ENCODE results near the gene CYP1B1.

The CYP1B1 gene

DNA sequence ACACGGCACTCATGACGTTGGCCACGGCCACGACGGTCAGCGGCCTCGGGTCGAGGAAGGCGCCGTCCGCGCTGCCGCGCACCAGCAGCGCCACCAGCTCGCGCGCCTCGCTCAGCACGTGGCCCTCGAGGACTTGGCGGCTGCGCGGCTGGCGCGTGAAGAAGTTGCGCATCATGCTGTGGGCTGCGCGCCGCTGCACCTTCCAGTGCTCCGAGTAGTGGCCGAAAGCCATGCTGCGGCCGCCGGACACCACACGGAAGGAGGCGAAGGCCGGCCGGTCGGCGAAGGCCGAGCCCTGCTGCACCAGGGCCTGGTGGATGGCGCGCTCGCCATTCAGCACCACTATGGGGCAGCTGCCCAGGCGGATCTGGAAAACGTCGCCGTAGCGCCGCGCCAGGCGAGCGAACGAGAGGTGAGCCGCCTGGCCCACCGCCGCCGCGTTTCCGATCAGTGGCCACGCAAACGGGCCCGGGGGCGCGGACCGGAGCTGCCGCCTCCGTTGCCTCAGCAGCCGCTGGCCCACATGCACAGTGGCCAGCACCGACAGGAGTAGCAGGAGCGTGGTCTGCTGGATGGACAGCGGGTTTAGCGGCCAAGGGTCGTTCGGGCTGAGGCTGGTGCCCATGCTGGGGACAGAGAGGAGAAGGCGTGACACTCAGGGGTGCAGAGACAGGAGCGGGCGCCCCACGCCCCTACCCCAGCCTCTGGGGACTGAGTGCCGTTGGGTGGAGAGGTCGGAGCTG is 1.0 kb downstream of the CYP1B1 start:
- no peak for DNase-seq (ENCODE audit: low read depth)

- no peak for DNase-seq (ENCODE audit: low read depth)
Observed at GRCh38 chr2:38074058-38074763, 1.7 kb downstream of the CYP1B1 start.

- no peak for DNase-seq (ENCODE audit: low read depth)
Observed at GRCh38 chr2:38073211-38074057, 2.5 kb downstream of the CYP1B1 start.

DNA sequence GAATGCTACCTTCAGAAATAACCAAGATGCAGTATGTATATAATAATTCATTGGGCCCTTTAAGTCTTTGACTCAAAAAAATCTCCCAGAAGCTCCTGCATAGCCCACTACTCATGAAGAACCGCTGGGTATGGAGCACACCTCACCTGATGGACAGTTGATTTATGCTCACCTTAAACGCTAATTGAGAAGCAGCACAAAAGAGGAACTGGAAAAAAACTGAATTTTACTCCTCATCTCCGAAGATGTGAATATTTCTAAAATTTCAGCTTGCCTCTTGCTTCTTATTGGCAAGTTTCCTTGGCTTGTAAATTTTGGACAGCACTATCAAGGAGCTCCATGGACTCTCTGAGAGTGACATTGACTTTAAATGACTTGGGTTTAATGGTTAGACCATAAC is 5.5 kb downstream of the CYP1B1 start:
- DNase-seq (ENCODE audit: low read depth), result no peak

GRCh38 chr2:38068234-38068633 is 7.7 kb downstream of the CYP1B1 start:
- no peak for DNase-seq (ENCODE audit: low read depth)

DNA sequence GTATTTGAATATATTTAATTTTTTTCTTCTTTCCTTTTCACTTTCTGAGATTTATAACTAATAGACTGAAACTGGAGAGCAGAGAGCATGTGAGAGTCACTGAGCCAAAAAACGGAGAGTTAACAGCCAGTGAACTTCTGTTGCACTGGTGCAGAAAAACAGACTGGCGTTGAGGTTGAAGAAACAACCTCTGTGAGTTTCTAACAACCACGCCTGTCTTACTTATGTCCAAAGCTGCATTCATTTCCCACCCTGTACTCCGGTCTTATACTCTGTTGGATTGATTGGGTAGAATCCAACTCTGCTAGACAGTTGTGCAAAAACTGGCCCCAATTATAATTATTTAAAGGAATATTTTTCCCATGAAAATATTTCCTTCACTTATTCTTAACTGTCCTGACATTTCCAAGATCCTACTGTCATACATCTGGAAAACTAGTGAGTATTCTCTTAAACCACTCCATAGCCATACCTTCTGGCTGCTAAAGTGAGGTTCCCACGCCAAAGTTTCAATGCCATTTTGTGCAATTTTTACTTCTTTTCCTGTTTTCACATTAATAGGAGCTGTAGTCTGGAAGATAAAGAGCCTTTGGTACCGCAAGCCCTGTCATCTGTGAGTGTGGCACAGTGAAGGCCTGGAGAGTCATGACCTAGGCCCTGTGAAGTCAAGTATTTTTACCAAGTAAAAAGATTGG is 9.4 kb downstream of the CYP1B1 start:
- no peak for DNase-seq (ENCODE audit: low read depth)

GRCh38 chr2:38065502-38066135 is 10.3 kb downstream of the CYP1B1 start:
- no peak for DNase-seq (ENCODE audit: low read depth)

DNA sequence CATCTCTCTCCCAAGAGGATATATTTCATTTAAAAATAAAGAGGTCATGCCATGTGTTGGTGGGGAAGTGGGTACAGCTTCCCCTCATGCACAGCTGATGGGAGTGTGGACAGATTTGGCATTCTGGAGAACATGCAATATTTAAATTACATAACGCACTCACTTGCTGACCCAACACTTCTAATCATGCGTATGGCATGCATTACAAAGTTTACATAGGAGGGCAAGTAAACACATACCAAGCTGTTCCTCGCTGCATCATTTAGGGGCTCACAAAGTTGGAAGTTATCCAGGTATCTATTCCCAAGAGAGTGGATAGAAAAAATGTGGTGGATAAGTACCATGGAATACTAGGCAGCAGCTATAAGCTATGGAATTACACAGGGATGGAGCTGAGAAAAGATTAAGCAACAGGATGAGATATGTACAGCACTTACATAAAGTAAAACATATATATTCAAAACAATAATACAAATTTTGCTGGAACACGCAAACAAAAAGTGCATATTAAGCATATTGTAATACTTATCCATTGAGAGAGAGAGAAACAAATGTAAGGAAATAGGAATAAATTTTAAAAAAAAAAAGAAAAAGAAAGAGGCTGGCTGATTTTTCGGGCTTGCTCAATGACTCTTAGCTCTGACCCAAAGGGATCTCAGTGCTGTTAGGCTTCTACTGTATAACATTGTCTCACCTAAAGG is 11.0 kb downstream of the CYP1B1 start:
- no peak for DNase-seq (ENCODE audit: low read depth)

GRCh38 chr2:38060236-38061018 is 15.5 kb downstream of the CYP1B1 start:
- DNase-seq (ENCODE audit: low read depth), result no peak

DNA sequence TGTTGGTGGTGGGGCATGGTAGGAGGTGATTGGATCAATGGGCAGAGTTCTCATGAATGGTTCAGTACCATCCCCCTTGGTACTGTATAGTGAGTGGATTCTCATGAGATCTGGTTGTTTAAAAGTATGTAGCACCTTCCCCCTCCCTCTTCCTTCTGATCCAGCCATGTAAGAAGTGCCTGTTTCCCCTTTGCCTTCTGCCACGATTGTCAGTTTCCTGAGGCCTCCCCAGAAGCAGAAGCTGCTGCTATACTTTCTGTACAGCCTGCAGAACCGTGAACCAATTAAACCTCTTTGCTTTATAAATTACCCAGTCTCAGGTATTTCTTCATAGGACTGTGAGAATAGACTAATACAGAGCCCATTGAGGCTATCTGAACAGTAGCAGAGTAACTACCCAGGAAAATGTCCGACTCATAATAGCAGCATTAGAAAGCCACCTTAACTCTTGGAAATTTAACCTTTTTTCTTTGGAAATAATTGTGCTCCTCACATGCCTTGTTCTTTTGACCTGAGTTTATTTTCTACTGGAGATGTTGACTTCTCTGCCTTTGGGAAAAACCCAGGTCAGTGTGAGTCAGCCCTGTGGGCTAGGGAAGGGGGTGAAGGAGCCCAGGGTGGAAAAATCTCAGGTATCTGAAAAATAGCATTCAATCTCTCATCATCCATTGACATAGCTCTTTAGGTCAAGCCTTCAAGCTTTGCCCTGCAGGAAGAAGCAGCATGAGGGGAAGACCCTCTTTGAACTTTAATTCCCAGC is 18.1 kb downstream of the CYP1B1 start:
- no peak for DNase-seq (ENCODE audit: low read depth)

DNA sequence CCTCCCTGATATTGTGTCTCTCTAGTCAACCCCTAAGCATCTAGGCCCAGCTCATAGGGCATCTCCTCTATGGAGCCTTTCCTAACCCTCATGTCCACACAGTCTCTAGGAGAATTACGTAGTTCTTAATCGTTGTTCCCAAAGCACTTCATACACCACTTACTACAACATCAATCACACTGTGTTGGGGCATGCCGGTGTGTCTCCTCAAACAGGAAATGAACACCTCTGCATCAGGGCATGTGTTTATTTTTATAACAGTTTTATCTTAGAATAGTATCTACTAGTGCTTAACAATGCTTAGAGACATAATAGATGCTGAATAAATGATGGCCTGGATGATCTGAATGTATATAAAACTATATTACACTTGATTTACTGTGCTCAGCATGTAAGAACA is 19.7 kb downstream of the CYP1B1 start:
- DNase-seq (ENCODE audit: low read depth), result no peak

- no peak for DNase-seq (ENCODE audit: low read depth)
Observed at GRCh38 chr2:38045811-38046210, 30.1 kb downstream of the CYP1B1 start.

GRCh38 chr2:38039121-38039910 is 36.6 kb downstream of the CYP1B1 start:
- DNase-seq (ENCODE audit: low read depth), result no peak

DNA sequence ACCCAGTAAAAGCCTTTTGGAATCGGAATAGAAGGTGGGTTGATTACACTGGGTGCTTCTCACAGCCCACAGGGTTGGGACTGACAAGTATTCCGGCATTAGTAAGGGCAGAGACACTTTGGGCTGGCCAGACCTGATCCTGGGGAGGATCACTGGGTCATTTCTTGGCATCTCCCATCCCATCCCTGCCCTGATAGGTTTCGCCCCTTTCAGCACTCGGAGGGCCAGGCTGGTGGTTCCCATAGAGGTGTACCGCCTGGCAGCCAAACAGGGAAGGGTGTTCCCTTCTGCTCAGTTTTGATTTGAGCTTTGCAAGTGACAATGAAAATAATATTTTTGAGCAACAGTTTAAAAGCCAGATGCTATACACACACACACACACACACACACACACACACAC is 37.3 kb downstream of the CYP1B1 start:
- DNase-seq (ENCODE audit: low read depth), result no peak

GRCh38 chr2:38037757-38038621 is 38.0 kb downstream of the CYP1B1 start:
- no peak for DNase-seq (ENCODE audit: low read depth)

DNA sequence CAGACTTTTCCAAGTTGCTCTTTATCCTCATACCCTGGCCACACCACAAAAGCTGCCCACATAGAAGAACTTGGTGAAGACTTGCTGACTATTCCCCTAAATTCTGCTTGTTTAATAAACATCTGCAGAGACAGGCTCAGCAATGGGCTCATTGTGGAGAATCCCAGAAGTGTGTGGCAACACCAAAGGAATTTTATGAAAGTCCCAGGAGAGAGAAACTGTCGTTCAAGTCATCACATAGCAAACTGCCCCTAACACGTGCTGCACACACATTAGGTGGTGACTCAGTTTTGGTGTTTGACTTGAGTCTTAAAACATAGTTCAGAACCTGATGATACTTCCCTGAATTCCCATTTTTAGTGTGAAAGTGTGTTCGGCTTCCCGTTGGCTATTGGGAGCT is 38.6 kb downstream of the CYP1B1 start:
- no peak for DNase-seq (ENCODE audit: low read depth)

- DNase-seq (ENCODE audit: low read depth), result no peak
Observed at GRCh38 chr2:38035968-38036367, 40.0 kb downstream of the CYP1B1 start.

DNA sequence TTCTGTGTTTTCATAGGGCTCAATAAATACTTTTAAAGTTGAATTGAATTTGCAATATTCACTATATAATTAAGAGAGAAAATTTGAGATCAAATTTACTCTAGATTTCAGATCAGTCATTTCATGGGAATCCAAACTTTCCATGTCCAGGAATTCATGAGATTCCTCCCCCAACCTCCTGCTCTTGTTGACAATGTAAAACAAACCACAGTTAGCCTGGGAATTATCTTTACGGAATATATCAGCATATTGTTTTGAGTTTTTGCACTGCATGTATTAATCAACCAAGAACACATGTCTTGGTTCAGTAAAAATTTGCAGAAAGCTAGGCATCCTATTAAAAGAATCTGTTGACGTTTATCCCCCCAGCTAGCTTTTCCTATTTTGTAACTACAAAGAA is 42.3 kb downstream of the CYP1B1 start:
- no peak for DNase-seq (ENCODE audit: low read depth)
